Pericardium fibroblast (primary cell): ENCODE measurements around the gene KNDC1. TPM values are rescaled to one million over a fixed set of nuclear protein-coding genes. Genes with fewer than 3 reads are reported as not detected.

Source experiments
- total RNA-seq: library from RNA; depleted of rRNA; stranded (reverse); fragments of >200 nt; gene quantifications from 2 replicates; pipeline ENCODE4 v1.2.3, GENCODE V29; 2015

KNDC1 gene
- total RNA-seq, result 0.51 and 1.2 TPM in 2 replicates

GRCh38 chr10:133159950-133160825, at the start of gene KNDC1:
Gene KNDC1, plus strand, starts transcription at chr10:133160219. Its CDS starts 249 bp downstream, at chr10:133160468.

GRCh38 chr10:133230044-133230361, 70.0 kb downstream of the KNDC1 start, which contains the start of gene UTF1:
Gene UTF1, plus strand, starts transcription at chr10:133230217. Its CDS starts 72 bp downstream, at chr10:133230289.

GRCh38 chr10:133237588-133238465, 77.8 kb downstream of the KNDC1 start, which contains the start of gene VENTX:
Gene VENTX, plus strand, starts transcription at chr10:133237855. Its CDS starts 60 bp downstream, at chr10:133237915.

Other genes starting within 250 kb of the KNDC1 start
- gene CFAP46, start 217.6 kb upstream of the KNDC1 start, total RNA-seq, result 1.9 and 2.6 TPM in 2 replicates
- 0.09 TPM in 1 of 2 replicates, not detected in the other for gene ADGRA1, start 72.3 kb upstream of the KNDC1 start, total RNA-seq
- not detected in 2 replicates for gene UTF1, start 70.0 kb downstream of the KNDC1 start, total RNA-seq
- gene VENTX, start 77.6 kb downstream of the KNDC1 start, total RNA-seq, result not detected in 2 replicates
- gene ADAM8, start 116.6 kb downstream of the KNDC1 start, total RNA-seq, result 0.09 and 0.70 TPM in 2 replicates
- gene TUBGCP2, start 148.7 kb downstream of the KNDC1 start, total RNA-seq, result 33.9 and 37.6 TPM in 2 replicates
- 16.9 and 32.8 TPM in 2 replicates for gene ZNF511, start 148.7 kb downstream of the KNDC1 start, total RNA-seq
- not detected in 2 replicates for gene CALY, start 176.7 kb downstream of the KNDC1 start, total RNA-seq
- not detected in 2 replicates for gene PRAP1, start 187.2 kb downstream of the KNDC1 start, total RNA-seq
- gene FUOM, start 197.8 kb downstream of the KNDC1 start, total RNA-seq, result 12.6 and 25.7 TPM in 2 replicates
- 74.5 and 102 TPM in 2 replicates for gene ECHS1, start 213.1 kb downstream of the KNDC1 start, total RNA-seq
- 4.8 and 5.4 TPM in 2 replicates for gene PAOX, start 219.0 kb downstream of the KNDC1 start, total RNA-seq
- gene MTG1, start 233.9 kb downstream of the KNDC1 start, total RNA-seq, result 15.1 and 33.7 TPM in 2 replicates